Choroid plexus epithelial cell (primary cell): ENCODE results near the gene CDH13.

Experiments
- DNase-seq: peaks from one replicate; pipeline ENCODE4 v3.0.0-alpha.2; 2010; ENCODE audit warnings: low read depth
- H3K4me3 ChIP-seq: 2 replicates; pipeline ENCODE4 v1.5.1; 2011; ENCODE audit warnings: low read depth, mild to moderate bottlenecking, control low read depth, low read length, moderate library complexity
- TF ChIP-seq, protein P1 (sequence below): conservative IDR thresholded peaks from 2 replicates; pipeline ENCODE4 v1.5.1; 2011; ENCODE audit warnings: low read depth, mild to moderate bottlenecking, control low read depth, inconsistent platforms, low read length, moderate library complexity

Gene CDH13

DNA sequence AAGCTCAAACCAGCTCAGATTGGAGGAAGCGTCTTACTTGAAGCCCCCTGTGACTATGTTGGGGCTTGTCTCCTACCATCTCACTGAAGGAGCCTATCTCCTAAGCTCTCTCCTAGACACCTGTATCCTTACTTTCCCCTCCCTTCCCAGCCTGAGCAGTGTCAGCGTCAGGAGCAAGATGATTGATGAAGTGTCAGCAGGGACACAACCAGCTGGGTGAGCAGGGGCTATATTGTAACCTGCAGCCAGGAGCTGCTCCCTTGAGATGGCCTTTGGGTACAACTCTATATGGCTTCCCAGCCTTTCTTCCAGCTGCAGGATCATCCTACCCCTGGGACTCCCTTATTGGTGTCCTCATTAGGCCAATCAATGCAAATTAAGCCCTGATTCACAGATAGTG is 1097.8 kb downstream of the CDH13 start:
- no peak for DNase-seq
- TF ChIP-seq, protein P1, sequence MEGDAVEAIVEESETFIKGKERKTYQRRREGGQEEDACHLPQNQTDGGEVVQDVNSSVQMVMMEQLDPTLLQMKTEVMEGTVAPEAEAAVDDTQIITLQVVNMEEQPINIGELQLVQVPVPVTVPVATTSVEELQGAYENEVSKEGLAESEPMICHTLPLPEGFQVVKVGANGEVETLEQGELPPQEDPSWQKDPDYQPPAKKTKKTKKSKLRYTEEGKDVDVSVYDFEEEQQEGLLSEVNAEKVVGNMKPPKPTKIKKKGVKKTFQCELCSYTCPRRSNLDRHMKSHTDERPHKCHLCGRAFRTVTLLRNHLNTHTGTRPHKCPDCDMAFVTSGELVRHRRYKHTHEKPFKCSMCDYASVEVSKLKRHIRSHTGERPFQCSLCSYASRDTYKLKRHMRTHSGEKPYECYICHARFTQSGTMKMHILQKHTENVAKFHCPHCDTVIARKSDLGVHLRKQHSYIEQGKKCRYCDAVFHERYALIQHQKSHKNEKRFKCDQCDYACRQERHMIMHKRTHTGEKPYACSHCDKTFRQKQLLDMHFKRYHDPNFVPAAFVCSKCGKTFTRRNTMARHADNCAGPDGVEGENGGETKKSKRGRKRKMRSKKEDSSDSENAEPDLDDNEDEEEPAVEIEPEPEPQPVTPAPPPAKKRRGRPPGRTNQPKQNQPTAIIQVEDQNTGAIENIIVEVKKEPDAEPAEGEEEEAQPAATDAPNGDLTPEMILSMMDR: no peak
- no peak overlapping the region for H3K4me3 ChIP-seq

DNA sequence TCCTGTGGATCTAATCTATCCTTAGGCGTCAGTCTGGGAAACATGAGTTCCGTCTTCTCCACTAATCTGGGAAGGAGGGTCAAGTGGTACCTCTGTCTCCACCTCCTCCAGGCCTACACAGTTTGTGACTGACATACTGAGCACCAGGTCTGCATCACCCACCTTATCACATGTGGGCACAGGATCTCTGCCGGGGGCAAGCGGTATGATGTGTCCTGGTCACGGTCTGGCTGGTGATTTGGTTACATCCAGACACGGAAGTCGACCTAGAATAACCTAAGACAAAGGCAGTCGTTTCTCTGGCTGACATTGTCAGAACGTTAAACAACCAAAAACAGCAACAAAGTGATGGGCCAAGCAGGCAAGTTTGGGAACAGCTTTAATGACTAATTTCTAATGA is 1098.5 kb downstream of the CDH13 start:
- TF ChIP-seq, protein P1: no peak
- no peak for DNase-seq
- H3K4me3 ChIP-seq: no peak overlapping the region

DNA sequence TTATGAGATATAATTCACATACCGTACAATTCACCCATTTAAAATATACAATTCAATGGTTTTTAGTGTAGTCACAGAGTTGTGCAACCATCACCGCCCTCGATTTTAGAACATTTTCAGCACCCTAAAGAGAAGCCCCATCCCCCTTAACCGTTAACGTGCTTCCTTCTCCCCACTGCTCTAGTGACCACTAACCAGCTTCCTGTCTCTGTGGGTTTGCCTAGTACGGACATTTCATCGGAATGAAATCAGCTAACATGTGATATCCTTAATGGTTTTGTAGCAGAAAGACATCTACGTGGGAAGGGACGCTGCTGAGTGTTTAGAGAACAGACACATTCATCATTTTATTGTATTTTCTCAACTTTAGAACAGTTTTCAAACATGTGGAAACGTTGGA is 1100.2 kb downstream of the CDH13 start:
- peak; percentile 83 for DNase-seq
- H3K4me3 ChIP-seq: no peak overlapping the region
- TF ChIP-seq, protein P1: no peak

DNA sequence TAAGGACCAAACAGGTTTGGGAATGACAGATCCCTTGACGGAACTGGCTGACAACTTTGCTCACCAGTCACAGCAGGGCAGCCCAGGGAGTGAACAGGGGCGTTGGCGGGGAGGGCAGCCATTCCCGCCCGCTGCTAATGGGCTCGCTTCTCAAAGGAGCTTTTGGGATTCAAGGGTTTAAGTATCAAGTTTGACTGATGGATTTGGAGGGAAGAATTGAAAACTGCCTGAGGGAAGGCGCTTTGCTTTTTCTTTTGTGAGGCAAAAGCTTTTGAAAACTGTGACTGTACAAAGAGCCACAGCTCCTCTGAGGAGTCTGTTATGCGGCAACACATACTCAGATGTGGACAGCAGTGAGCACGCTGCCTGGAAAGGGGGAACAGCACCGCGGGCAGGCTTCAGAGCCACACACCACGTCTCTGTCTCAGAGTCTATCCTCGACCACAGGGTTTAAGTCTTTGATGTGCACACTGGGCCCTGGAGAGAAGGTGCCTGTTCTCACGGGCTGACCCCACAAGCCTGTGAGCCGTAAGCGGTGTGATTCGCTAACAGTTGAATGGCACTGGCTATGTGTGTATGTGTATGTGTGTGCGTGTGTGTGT is 1101.1 kb downstream of the CDH13 start:
- TF ChIP-seq, protein P1: no peak
- H3K4me3 ChIP-seq: no peak overlapping the region
- peak; percentile 7 for DNase-seq

DNA sequence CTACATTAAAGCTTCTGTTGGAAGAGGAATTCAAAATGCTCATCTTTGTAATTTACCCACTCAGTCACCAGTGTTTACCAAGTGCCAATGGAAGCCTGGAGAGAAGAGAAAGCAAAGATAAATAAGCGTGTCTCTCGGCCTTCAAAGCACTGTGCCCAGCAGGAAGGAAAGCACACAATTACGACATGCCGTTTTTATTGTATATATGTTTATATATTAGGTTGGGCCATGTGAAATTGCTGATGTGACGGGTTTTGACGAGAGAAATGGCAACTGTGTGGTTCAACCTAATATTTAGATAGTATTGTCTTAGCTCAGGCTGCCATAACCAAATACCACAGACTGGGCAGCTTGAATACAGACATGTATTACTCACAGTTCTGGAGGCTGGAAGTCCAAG is 1101.7 kb downstream of the CDH13 start:
- H3K4me3 ChIP-seq: no peak overlapping the region
- TF ChIP-seq, protein P1: no peak
- DNase-seq: peak; percentile 30

DNA sequence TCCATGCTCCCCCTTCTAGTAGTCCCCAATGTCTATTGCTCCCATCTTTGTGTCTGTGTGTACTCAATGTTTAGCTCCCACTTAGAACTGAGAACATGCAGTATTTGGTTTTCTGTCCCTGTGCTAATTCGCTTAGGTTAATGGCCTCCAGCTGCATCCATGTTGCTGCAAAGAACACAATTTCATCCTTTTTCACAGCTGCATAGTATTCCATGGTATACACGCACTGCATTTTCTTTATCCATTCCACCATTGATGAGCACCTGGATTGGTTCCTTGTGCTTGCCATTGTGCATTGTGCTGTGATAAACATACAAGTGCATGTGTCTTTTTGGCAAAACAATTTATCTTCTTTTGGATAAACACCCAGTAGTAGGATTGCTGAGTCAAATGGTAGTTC is 1104.0 kb downstream of the CDH13 start:
- no peak for DNase-seq
- TF ChIP-seq, protein P1: no peak
- no peak overlapping the region for H3K4me3 ChIP-seq

DNA sequence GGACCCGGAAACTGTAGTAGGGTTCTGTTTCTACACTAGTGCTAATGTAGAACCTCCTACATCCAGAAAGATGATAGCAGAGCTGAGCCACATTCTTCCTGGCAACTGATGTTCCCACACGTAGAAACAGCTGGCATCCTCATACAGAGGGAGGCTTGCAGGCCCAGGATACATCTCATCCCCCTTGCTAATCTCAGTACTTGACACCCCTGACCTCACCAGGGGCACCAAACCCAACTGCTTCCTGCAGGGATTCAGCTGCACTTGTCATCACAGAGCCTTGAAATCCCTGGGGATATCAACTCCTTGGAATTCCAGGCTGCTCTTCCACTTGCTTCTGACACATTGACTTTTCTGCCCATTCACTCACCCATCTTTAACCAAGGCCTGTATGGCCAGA is 1105.8 kb downstream of the CDH13 start:
- TF ChIP-seq, protein P1: no peak
- no peak overlapping the region for H3K4me3 ChIP-seq
- no peak for DNase-seq
